ENCODE data around the gene IFITM10.

The IFITM10 gene

GRCh38 chr11:1776944-1777715, 26.7 kb upstream of the IFITM10 start:
- H3K27me3 ChIP-seq: no peaks in the 10 kb centered on the region
- peaks cover 0 to 6% (median 0%) of the 10 kb centered on the region in 3 donors for H3K9me3 ChIP-seq
- H3K36me3 ChIP-seq: no peaks in the 10 kb centered on the region
- peak in 1 of 2 donors; percentile 49 for DNase-seq
- TF ChIP-seq CTCF (IDR thresholded peaks at IDR 0.05): no peak
- intact Hi-C loops (cut with DNase I; ENCODE audit: low total_unique reads): loop anchor here (10.0 kb wide), 1 partner anchor 82 kb away; the partner anchor contains the start of gene KRTAP5-6
- H3K27ac ChIP-seq: no peak overlapping the region
- H3K4me3 ChIP-seq: no peak overlapping the region
- H3K4me1 ChIP-seq: peaks cover 0 to 12% (median 9%) of the 10 kb centered on the region in 4 donors

- intact Hi-C loops (cut with DNase I; ENCODE audit: low total_unique reads): loop anchor here (10.0 kb wide), 1 partner anchor 82 kb away; the partner anchor contains the start of gene KRTAP5-6
- no peaks in the 10 kb centered on the region for H3K36me3 ChIP-seq
- H3K27me3 ChIP-seq: no peaks in the 10 kb centered on the region
- DNase-seq: peak in 1 of 2 donors; percentile 33
- H3K9me3 ChIP-seq: peaks cover 0 to 6% (median 0%) of the 10 kb centered on the region in 3 donors
- no peak overlapping the region for H3K27ac ChIP-seq
- H3K4me1 ChIP-seq: peaks cover 0 to 17% (median 9%) of the 10 kb centered on the region in 4 donors
- no peak for TF ChIP-seq CTCF (IDR thresholded peaks at IDR 0.05)
- no peak overlapping the region for H3K4me3 ChIP-seq
Observed at GRCh38 chr11:1776331-1776851, 26.0 kb upstream of the IFITM10 start.

GRCh38 chr11:1774886-1775285, 24.5 kb upstream of the IFITM10 start:
- DNase-seq: peak in 1 of 2 donors; percentile 45
- H3K4me1 ChIP-seq: peaks cover 0 to 17% (median 9%) of the 10 kb centered on the region in 4 donors
- intact Hi-C loops (cut with DNase I; ENCODE audit: low total_unique reads): loop anchor here (10.0 kb wide), 1 partner anchor 80 kb away; the partner anchor contains the start of gene KRTAP5-6

GRCh38 chr11:1773994-1774550, 23.7 kb upstream of the IFITM10 start:
- Histone ChIP-seq H3K27me3 (no peaks in the 10 kb centered on the region), H3K36me3 (no peaks in the 10 kb centered on the region), H3K27ac (no peak overlapping the region), H3K4me3 (no peak overlapping the region), H3K9me3 (peaks cover 0 to 6% (median 0%) of the 10 kb centered on the region in 3 donors), H3K4me1 (peaks cover 0 to 17% (median 9%) of the 10 kb centered on the region in 4 donors)
- no peak for TF ChIP-seq CTCF (IDR thresholded peaks at IDR 0.05)
- intact Hi-C loops (cut with DNase I; ENCODE audit: low total_unique reads): loop anchor here (10.0 kb wide), 1 partner anchor 79 kb away; the partner anchor contains the start of gene KRTAP5-6
- DNase-seq: peak in 1 of 2 donors; percentile 61

More at GRCh38 chr11:1774886-1775285, 24.5 kb upstream of the IFITM10 start:
- H3K27ac ChIP-seq: no peak overlapping the region
- H3K36me3 ChIP-seq: no peaks in the 10 kb centered on the region
- no peak overlapping the region for H3K4me3 ChIP-seq
- H3K9me3 ChIP-seq: peaks cover 0 to 6% (median 0%) of the 10 kb centered on the region in 3 donors
- no peaks in the 10 kb centered on the region for H3K27me3 ChIP-seq
- no peak for TF ChIP-seq CTCF (IDR thresholded peaks at IDR 0.05)

- intact Hi-C loops (cut with DNase I; ENCODE audit: low total_unique reads): loop anchor here (10.0 kb wide), 1 partner anchor 79 kb away; the partner anchor contains the start of gene KRTAP5-6
- H3K36me3 ChIP-seq: no peaks in the 10 kb centered on the region
- no peak overlapping the region for H3K27ac ChIP-seq
- H3K4me1 ChIP-seq: peaks cover 0 to 17% (median 9%) of the 10 kb centered on the region in 4 donors
- peaks cover 0 to 6% (median 0%) of the 10 kb centered on the region in 3 donors for H3K9me3 ChIP-seq
- H3K27me3 ChIP-seq: no peaks in the 10 kb centered on the region
- DNase-seq: peak in 1 of 2 donors; percentile 62
- no peak for TF ChIP-seq CTCF (IDR thresholded peaks at IDR 0.05)
- H3K4me3 ChIP-seq: no peak overlapping the region
Observed at GRCh38 chr11:1773131-1773993, 23.0 kb upstream of the IFITM10 start.

Data from tibial artery (tissue), 4 donors.